IPS-18c (cell line): ENCODE data around the gene PPHLN1.
"Not testable (repeated sequence)": the region's sequence is repeated elsewhere in the genome, so short reads cannot be mapped to it uniquely, and the experiment has no call there.

Experiments used
- H3K4me3 ChIP-seq: 2 replicates; pipeline ENCODE4 v1.7.0; 2013; ENCODE audit warnings: low read depth, mild to moderate bottlenecking, low read length, moderate library complexity; ENCODE audit not compliant: insufficient read depth
- H3K9me3 ChIP-seq: one replicate; pipeline ENCODE4 v1.6.1; 2013; ENCODE audit warnings: mild to moderate bottlenecking, low read length, moderate library complexity; ENCODE audit not compliant: control insufficient read depth, insufficient read depth

The PPHLN1 gene

GRCh38 chr12:42308390-42308789 lies 17.6 kb upstream of the PPHLN1 start:
- H3K9me3 ChIP-seq: no peaks in the 10 kb centered on the region
- no peak overlapping the region for H3K4me3 ChIP-seq

DNA sequence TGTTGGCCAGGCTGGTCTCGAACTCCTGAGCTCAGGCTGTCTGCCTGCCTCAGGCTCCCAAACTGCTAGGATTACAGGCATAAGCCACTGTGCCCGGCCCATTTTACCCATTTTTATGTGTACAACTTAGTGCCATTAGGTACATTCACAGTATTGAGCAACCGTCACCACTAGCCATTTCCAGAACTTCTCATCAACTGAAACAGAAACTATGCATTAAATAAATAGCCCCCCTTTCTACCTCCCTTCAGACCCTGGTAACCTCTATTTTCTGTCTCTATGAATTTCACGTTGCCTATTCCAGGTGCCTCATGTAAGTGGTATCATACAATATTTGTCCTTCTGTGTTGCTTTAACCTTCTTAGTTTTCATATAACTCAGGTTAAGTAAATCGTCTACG lies 16.0 kb upstream of the PPHLN1 start:
- no peak overlapping the region for H3K4me3 ChIP-seq

GRCh38 chr12:42315108-42315507 lies 10.9 kb upstream of the PPHLN1 start:
- no peaks in the 10 kb centered on the region for H3K9me3 ChIP-seq
- H3K4me3 ChIP-seq: no peak overlapping the region

More for the DNA sequence above, 16.0 kb upstream of the PPHLN1 start:
- H3K9me3 ChIP-seq: no peaks in the 10 kb centered on the region

GRCh38 chr12:42320796-42321195 lies 5.2 kb upstream of the PPHLN1 start:
- Histone ChIP-seq H3K4me3 (no peak overlapping the region), H3K9me3 (no peaks in the 10 kb centered on the region)

DNA sequence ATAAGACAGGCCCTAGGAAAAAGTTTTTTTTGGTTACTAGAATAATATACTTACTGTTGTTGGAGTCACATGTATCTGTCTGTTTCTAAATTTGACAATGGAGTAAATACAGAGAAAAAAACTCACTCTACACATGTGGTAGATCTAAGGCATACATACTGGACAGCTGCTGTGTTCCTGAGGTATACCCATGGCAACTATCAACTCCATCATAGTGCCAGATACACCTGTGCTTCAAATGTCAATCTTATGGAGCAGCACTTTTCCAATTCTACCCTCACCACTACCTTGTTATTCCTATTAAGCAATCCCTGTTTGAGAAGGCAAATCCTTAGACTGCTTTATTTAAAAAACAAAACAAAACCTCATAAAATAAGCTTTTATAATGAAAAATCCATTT lies 3.4 kb upstream of the PPHLN1 start:
- Histone ChIP-seq H3K9me3 (no peaks in the 10 kb centered on the region), H3K4me3 (no peak overlapping the region)

DNA sequence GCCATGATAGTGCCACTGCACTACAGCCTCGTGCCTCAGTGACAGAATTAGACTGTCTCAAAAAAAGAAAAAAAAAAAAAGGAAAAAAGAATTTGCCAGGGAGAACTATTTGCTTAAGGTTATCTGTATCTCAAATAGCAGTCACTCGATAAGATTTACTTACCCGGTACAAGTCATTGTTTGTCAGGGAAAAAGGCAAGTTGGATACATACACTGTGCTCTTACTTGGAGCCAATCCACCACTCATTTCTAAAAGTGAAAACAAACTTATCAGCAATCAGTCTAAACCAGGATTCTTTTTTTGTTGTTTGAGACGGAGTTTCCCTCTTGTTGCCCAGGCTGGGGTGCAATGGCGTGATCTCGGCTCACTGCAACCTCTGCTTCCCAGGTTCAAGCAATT lies 2.1 kb upstream of the PPHLN1 start:
- H3K4me3 ChIP-seq: no peak overlapping the region

DNA sequence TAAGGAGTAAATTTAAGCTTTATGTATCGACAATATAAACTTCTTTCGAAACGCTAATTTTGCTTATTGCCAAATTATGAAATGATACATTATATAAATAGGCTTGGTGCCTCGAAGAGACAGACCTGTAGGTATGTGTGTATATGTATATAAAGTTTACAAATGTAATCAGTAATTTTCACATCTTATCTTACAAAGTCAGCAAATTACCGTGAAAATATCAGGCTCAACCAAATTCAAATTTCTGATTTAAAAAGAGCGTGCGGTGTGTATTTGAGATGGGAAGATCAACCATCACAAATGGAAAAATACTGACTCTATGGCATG lies 678 bp upstream of the PPHLN1 start:
- Histone ChIP-seq H3K9me3 (no peaks in the 10 kb centered on the region), H3K4me3 (peak overlapping the region; percentile 95)

More for the DNA sequence above, 2.1 kb upstream of the PPHLN1 start:
- H3K9me3 ChIP-seq: no peaks in the 10 kb centered on the region

- peak overlapping the region; percentile 95 for H3K4me3 ChIP-seq
- no peaks in the 10 kb centered on the region for H3K9me3 ChIP-seq
Measured at GRCh38 chr12:42326541-42327226, 717 bp downstream of the PPHLN1 start.

DNA sequence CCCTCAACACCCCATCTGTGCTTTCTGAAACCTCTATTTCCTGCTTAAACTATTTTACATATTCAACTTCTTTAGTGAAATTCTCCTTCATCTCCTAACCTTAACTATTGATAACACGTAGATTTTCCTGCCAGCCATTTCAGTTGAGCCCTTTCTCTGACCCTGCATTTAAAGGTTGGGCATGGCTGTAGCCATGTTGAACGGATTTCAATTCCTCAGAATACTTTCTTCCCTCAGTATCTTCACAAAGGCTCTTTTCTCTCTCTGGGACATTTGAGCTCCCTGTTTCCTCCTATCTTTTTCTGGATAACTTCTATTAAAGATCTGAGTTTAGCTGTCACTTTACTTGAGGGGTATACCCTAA lies 1.2 kb downstream of the PPHLN1 start:
- no peaks in the 10 kb centered on the region for H3K9me3 ChIP-seq
- peak overlapping the region; percentile 95 for H3K4me3 ChIP-seq

DNA sequence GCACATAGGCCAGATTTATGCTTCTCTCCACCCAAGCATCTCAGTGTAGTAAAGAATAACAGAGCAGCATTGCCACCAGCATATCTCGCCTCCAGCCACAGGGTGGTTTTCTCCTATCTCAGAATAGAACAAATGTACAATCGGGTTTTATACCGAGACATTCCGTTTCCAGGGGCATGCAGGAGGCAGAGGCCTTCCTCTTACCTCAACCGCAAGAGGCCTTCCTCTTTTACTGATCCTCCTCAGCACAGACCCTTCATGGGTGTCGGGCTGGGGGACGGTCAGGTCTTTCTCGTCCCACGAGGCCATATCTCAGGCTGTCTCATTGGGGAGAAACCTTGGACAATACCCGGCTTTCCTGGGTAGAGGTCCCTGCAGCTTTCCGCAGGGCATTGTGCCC lies 4.1 kb downstream of the PPHLN1 start:
- H3K4me3 ChIP-seq, H3K9me3 ChIP-seq: not testable (repeated sequence)

DNA sequence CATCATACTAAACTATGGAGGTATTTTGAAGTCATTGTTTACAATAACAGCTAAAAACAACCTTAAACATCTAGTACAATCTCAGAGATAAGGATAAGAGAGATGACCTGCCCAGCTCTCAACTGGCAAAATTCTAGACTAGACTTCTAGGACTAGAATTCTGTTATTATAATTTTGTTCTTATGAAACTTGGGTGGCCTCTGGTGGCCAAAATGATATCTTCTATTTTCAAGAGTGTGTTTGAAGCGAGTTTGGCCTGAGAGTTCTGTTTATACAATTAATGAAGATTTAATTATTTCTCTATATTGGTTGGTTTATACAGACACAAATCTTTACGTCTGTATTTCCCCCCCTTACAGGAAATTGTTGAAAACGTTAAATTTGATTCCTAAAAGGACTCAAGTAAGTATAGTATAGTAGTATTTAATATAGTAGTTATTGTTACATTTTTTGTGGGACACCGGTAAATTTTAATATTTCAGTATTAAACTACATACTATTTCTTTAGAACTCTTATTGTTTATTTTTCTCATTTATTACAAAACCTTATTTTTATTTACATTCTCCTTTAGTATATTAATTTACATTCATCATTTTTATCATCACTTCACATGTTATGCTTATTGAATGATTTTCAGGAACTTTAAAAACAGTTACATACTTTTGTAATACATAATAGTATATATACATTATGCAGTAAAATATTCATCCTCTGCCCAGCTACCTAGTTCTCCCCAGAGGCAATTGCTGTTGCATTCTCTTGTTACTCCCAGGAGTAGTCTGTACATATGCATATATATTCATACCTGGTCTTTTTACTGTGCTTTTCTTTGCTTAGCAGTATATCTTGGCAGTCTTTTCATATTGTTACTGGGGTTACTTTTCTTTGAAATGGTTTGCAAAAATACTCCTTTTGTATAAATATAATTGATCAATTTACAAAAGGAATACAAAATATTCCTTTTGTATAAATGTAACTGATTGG lies 6.6 kb downstream of the PPHLN1 start:
- no peaks in the 10 kb centered on the region for H3K9me3 ChIP-seq

DNA sequence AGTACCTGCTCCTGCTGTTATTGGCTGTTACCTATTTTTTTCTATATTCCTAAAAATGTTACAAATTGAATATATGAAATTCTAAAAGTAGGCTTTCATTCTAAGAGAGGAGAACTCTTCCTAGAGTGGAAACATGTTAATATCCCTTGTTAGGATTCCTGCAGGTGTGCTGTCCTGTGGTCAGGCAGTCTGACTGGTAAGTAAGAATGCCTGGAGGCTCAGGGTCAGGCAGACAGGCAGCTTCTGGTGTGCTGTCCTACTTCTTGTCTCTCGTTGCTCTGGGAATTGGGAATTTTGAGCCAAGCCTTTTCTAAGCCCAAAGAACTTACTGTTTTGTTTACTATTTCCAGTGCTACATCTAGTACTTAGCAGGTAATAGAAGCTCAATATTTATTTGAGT lies 10.3 kb downstream of the PPHLN1 start:
- H3K9me3 ChIP-seq: no peaks in the 10 kb centered on the region
- no peak overlapping the region for H3K4me3 ChIP-seq

More for the DNA sequence above, 6.6 kb downstream of the PPHLN1 start:
- H3K4me3 ChIP-seq: no peak overlapping the region

DNA sequence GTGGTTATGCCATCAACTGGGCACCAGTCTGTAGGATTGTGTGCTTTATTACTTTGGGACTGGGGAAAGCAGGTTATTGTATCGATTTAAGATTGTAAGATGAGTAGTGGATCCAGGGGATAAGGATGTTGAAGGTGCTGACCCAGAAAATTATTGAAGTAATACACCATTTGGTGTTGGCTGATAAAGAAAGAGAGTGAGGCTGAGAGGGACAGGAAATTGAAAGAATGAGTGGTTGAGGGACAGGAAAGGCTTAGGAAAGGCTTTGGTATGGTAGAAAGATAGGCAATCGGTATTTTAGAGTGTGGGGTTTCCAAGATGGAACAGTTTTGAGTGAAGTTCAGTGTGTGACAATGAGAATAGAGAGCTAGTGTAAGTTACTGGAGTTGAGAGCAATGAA lies 12.3 kb downstream of the PPHLN1 start:
- H3K9me3 ChIP-seq: no peaks in the 10 kb centered on the region
- H3K4me3 ChIP-seq: no peak overlapping the region

- H3K9me3 ChIP-seq: no peaks in the 10 kb centered on the region
- H3K4me3 ChIP-seq: no peak overlapping the region
Measured at GRCh38 chr12:42342028-42342427, 16.1 kb downstream of the PPHLN1 start.

DNA sequence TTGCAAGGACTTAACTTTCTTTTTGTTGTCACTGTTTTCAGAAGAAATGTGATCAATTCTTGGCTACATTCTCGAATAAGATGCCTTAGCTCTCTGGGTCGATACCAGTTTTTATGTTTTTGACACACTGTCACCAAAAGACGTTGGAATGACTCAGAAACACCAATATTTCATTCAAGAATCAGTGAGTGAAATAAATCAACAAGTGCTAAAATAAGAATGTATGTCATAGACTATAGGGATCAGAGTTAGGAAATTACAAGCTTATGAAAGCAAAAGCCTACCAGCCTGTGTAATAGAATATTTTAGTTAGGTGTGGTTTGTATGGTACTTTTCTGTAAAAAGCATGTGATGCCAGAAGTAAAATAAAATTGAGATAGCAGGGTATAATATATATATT lies 17.8 kb downstream of the PPHLN1 start:
- Histone ChIP-seq H3K9me3 (no peaks in the 10 kb centered on the region), H3K4me3 (no peak overlapping the region)

GRCh38 chr12:42346403-42347002 lies 20.5 kb downstream of the PPHLN1 start:
- Histone ChIP-seq H3K4me3 (no peak overlapping the region), H3K9me3 (peaks cover 2% of the 10 kb centered on the region)

- not testable (repeated sequence) for H3K9me3 ChIP-seq, H3K4me3 ChIP-seq
Measured at GRCh38 chr12:42349119-42350020, 23.4 kb downstream of the PPHLN1 start.
